ENCODE data around the gene PDE4D. TPM values are rescaled to one million over a fixed set of nuclear protein-coding genes. Genes with fewer than 3 reads are reported as not detected.

PDE4D gene
- total RNA-seq, 2 experiments from 2014 or later, result 164 to 175 TPM

- Mint-ChIP-seq H3K36me3 (ENCODE audit: low read depth) (no peaks in the 10 kb centered on the region), H3K27ac (no peak overlapping the region), H3K4me3 (no peak overlapping the region), H3K27me3 (no peaks in the 10 kb centered on the region), H3K4me1 (ENCODE audit: low read depth) (no peaks in the 10 kb centered on the region), H3K9me3 (no peaks in the 10 kb centered on the region)
- ATAC-seq (ENCODE audit: poor library complexity), result no peak
- Histone ChIP-seq H3K4me3 (ENCODE audit: low read length) (no peak overlapping the region), H3K27me3 (ENCODE audit: control insufficient read depth in 1 of 2, insufficient read depth in 2 of 2, low read length in 2 of 2) (no peaks in the 10 kb centered on the region), H3K4me1 (ENCODE audit: insufficient read depth, low read length) (no peaks in the 10 kb centered on the region), H3K9me3 (ENCODE audit: control insufficient read depth in 1 of 2, insufficient read depth in 1 of 2, low read length in 2 of 2) (no peaks in the 10 kb centered on the region), H3K36me3 (ENCODE audit: insufficient read depth, low read length) (no peaks in the 10 kb centered on the region), H3K27ac (ENCODE audit: low read depth in 1 of 2, low read length in 2 of 2) (no peak overlapping the region)
- DNase-seq, result no peak
- CTCF ChIA-PET, result no interaction called here
- intact Hi-C loops (cut with DNase I, micrococcal nuclease), result no loop called here
- POLR2A ChIA-PET, result no interaction called here
- TF ChIP-seq CTCF (IDR thresholded peaks at IDR 0.05), result no peak
These were observed 626.5 kb downstream of the PDE4D start for GRCh38 chr5:59267033-59267432.

GRCh38 chr5:59266410-59266809 is 627.1 kb downstream of the PDE4D start:
- H3K9me3 Mint-ChIP-seq, result no peaks in the 10 kb centered on the region
- POLR2A ChIA-PET, result no interaction called here
- no peak for DNase-seq
- no peak for TF ChIP-seq CTCF (IDR thresholded peaks at IDR 0.05)
- intact Hi-C loops (cut with DNase I, micrococcal nuclease), result no loop called here
- H3K4me1 Mint-ChIP-seq (ENCODE audit: low read depth), result no peaks in the 10 kb centered on the region
- H3K36me3 ChIP-seq (ENCODE audit: insufficient read depth, low read length), result no peaks in the 10 kb centered on the region
- no peak overlapping the region for H3K27ac Mint-ChIP-seq
- H3K4me1 ChIP-seq (ENCODE audit: insufficient read depth, low read length), result no peaks in the 10 kb centered on the region
- no peaks in the 10 kb centered on the region for H3K36me3 Mint-ChIP-seq (ENCODE audit: low read depth)
- CTCF ChIA-PET, result interaction anchor here (1.0 kb wide), 1 partner anchor 9 kb away, joined by 3 read pairs; no protein-coding TSS in a partner anchor
- H3K27me3 Mint-ChIP-seq, result no peaks in the 10 kb centered on the region
- no peak overlapping the region for H3K4me3 Mint-ChIP-seq
- H3K4me3 ChIP-seq (ENCODE audit: low read length), result no peak overlapping the region
- H3K27me3 ChIP-seq (ENCODE audit: control insufficient read depth in 1 of 2, insufficient read depth in 2 of 2, low read length in 2 of 2), result no peaks in the 10 kb centered on the region
- no peak overlapping the region for H3K27ac ChIP-seq (ENCODE audit: low read depth in 1 of 2, low read length in 2 of 2)
- no peaks in the 10 kb centered on the region for H3K9me3 ChIP-seq (ENCODE audit: control insufficient read depth in 1 of 2, insufficient read depth in 1 of 2, low read length in 2 of 2)
- no peak for ATAC-seq (ENCODE audit: poor library complexity)

GRCh38 chr5:59264639-59265245 is 628.8 kb downstream of the PDE4D start:
- ChIA-PET POLR2A (no interaction called here), CTCF (interaction anchor here (1.0 kb wide), 2 partner anchors 10 to 89 kb away, joined by 3 read pairs; no protein-coding TSS in a partner anchor)
- no peaks in the 10 kb centered on the region for H3K36me3 Mint-ChIP-seq (ENCODE audit: low read depth)
- intact Hi-C loops (cut with DNase I, micrococcal nuclease), result no loop called here
- H3K4me1 Mint-ChIP-seq (ENCODE audit: low read depth), result no peaks in the 10 kb centered on the region
- H3K4me3 Mint-ChIP-seq, result no peak overlapping the region
- no peak for DNase-seq
- Histone ChIP-seq H3K9me3 (ENCODE audit: control insufficient read depth in 1 of 2, insufficient read depth in 1 of 2, low read length in 2 of 2) (no peaks in the 10 kb centered on the region), H3K27ac (ENCODE audit: low read depth in 1 of 2, low read length in 2 of 2) (no peak overlapping the region), H3K36me3 (ENCODE audit: insufficient read depth, low read length) (no peaks in the 10 kb centered on the region), H3K4me1 (ENCODE audit: insufficient read depth, low read length) (no peaks in the 10 kb centered on the region), H3K4me3 (ENCODE audit: low read length) (no peak overlapping the region), H3K27me3 (ENCODE audit: control insufficient read depth in 1 of 2, insufficient read depth in 2 of 2, low read length in 2 of 2) (no peaks in the 10 kb centered on the region)
- TF ChIP-seq CTCF (IDR thresholded peaks at IDR 0.05), result no peak
- peaks cover 4% of the 10 kb centered on the region for H3K27me3 Mint-ChIP-seq
- no peak for ATAC-seq (ENCODE audit: poor library complexity)
- H3K27ac Mint-ChIP-seq, result no peak overlapping the region
- no peaks in the 10 kb centered on the region for H3K9me3 Mint-ChIP-seq
